ENCODE measurements around the gene RIC8A. TPM values are rescaled to one million over a fixed set of nuclear protein-coding genes. Genes with fewer than 3 reads are reported as not detected.

The RIC8A gene
- total RNA-seq, 1 donor from 2014 or later = 128 TPM

- Mint-ChIP-seq H3K27ac (peak overlapping the region; percentile 100), H3K27me3 (no peaks in the 10 kb centered on the region)
- intact Hi-C loops (cut with micrococcal nuclease) = loop anchor here (1.0 to 5.0 kb wide), 3 partner anchors 103 to 208 kb away; no protein-coding TSS in a partner anchor
Observed at GRCh38 chr11:208917-209260, 1.4 kb downstream of the RIC8A start.

GRCh38 chr11:209275-210121, 2.0 kb downstream of the RIC8A start:
- Mint-ChIP-seq H3K9me3 (no peaks in the 10 kb centered on the region), H3K36me3 (ENCODE audit: low read depth) (peaks cover 69% of the 10 kb centered on the region), H3K4me3 (peak overlapping the region; percentile 98), H3K27ac (peak overlapping the region; percentile 100), H3K4me1 (peaks cover 16% of the 10 kb centered on the region), H3K27me3 (no peaks in the 10 kb centered on the region)
- no peak for DNase-seq
- intact Hi-C loops (cut with micrococcal nuclease) = loop anchor here (5.0 kb wide), 2 partner anchors 148 to 208 kb away; no protein-coding TSS in a partner anchor

More at GRCh38 chr11:208917-209260, 1.4 kb downstream of the RIC8A start:
- DNase-seq = no peak
- Mint-ChIP-seq H3K4me1 (peaks cover 17% of the 10 kb centered on the region), H3K4me3 (peak overlapping the region; percentile 98), H3K36me3 (ENCODE audit: low read depth) (peaks cover 69% of the 10 kb centered on the region), H3K9me3 (no peaks in the 10 kb centered on the region)

- peak overlapping the region; percentile 98 for H3K4me3 Mint-ChIP-seq
- intact Hi-C loops (cut with micrococcal nuclease) = no loop called here
- H3K27ac Mint-ChIP-seq = peak overlapping the region; percentile 45
- H3K36me3 Mint-ChIP-seq (ENCODE audit: low read depth) = peaks cover 68% of the 10 kb centered on the region
- H3K27me3 Mint-ChIP-seq = no peaks in the 10 kb centered on the region
- no peaks in the 10 kb centered on the region for H3K9me3 Mint-ChIP-seq
- DNase-seq = no peak
- peaks cover 14% of the 10 kb centered on the region for H3K4me1 Mint-ChIP-seq
Observed at GRCh38 chr11:210122-210802, 2.8 kb downstream of the RIC8A start.

- intact Hi-C loops (cut with micrococcal nuclease) = no loop called here
- no peaks in the 10 kb centered on the region for H3K9me3 Mint-ChIP-seq
- no peak for DNase-seq
- peaks cover 14% of the 10 kb centered on the region for H3K4me1 Mint-ChIP-seq
- peak overlapping the region; percentile 98 for H3K4me3 Mint-ChIP-seq
- no peaks in the 10 kb centered on the region for H3K27me3 Mint-ChIP-seq
- H3K36me3 Mint-ChIP-seq (ENCODE audit: low read depth) = peaks cover 67% of the 10 kb centered on the region
- no peak overlapping the region for H3K27ac Mint-ChIP-seq
Observed at GRCh38 chr11:210803-211180, 3.3 kb downstream of the RIC8A start.

GRCh38 chr11:211295-211694, 3.8 kb downstream of the RIC8A start:
- Mint-ChIP-seq H3K9me3 (no peaks in the 10 kb centered on the region), H3K36me3 (ENCODE audit: low read depth) (peaks cover 70% of the 10 kb centered on the region), H3K4me1 (peaks cover 14% of the 10 kb centered on the region), H3K4me3 (peak overlapping the region; percentile 32), H3K27ac (no peak overlapping the region), H3K27me3 (no peaks in the 10 kb centered on the region)
- DNase-seq = no peak
- intact Hi-C loops (cut with micrococcal nuclease) = no loop called here

GRCh38 chr11:211741-212140, 4.2 kb downstream of the RIC8A start:
- intact Hi-C loops (cut with micrococcal nuclease) = no loop called here
- no peak overlapping the region for H3K27ac Mint-ChIP-seq
- H3K4me3 Mint-ChIP-seq = peak overlapping the region; percentile 32
- H3K36me3 Mint-ChIP-seq (ENCODE audit: low read depth) = peaks cover 67% of the 10 kb centered on the region
- no peaks in the 10 kb centered on the region for H3K27me3 Mint-ChIP-seq
- peaks cover 12% of the 10 kb centered on the region for H3K4me1 Mint-ChIP-seq
- H3K9me3 Mint-ChIP-seq = no peaks in the 10 kb centered on the region
- DNase-seq = no peak

- no peaks in the 10 kb centered on the region for H3K9me3 Mint-ChIP-seq
- DNase-seq = no peak
- H3K27ac Mint-ChIP-seq = no peak overlapping the region
- H3K27me3 Mint-ChIP-seq = no peaks in the 10 kb centered on the region
- peaks cover 64% of the 10 kb centered on the region for H3K36me3 Mint-ChIP-seq (ENCODE audit: low read depth)
- H3K4me1 Mint-ChIP-seq = peaks cover 12% of the 10 kb centered on the region
- intact Hi-C loops (cut with micrococcal nuclease) = no loop called here
- no peak overlapping the region for H3K4me3 Mint-ChIP-seq
Observed at GRCh38 chr11:212150-213100, 4.9 kb downstream of the RIC8A start.

GRCh38 chr11:213111-213510, 5.6 kb downstream of the RIC8A start:
- Mint-ChIP-seq H3K9me3 (no peaks in the 10 kb centered on the region), H3K27ac (peak overlapping the region; percentile 34), H3K4me3 (no peak overlapping the region), H3K27me3 (no peaks in the 10 kb centered on the region), H3K36me3 (ENCODE audit: low read depth) (peaks cover 60% of the 10 kb centered on the region), H3K4me1 (peaks cover 18% of the 10 kb centered on the region)
- intact Hi-C loops (cut with micrococcal nuclease) = no loop called here
- DNase-seq = no peak

GRCh38 chr11:214083-214482, 6.6 kb downstream of the RIC8A start:
- H3K4me3 Mint-ChIP-seq = no peak overlapping the region
- H3K27ac Mint-ChIP-seq = peak overlapping the region; percentile 62
- intact Hi-C loops (cut with micrococcal nuclease) = no loop called here
- no peak for DNase-seq
- H3K36me3 Mint-ChIP-seq (ENCODE audit: low read depth) = peaks cover 56% of the 10 kb centered on the region
- H3K27me3 Mint-ChIP-seq = no peaks in the 10 kb centered on the region
- H3K4me1 Mint-ChIP-seq = peaks cover 18% of the 10 kb centered on the region
- no peaks in the 10 kb centered on the region for H3K9me3 Mint-ChIP-seq

- Mint-ChIP-seq H3K36me3 (ENCODE audit: low read depth) (peaks cover 43% of the 10 kb centered on the region), H3K4me3 (no peak overlapping the region), H3K9me3 (no peaks in the 10 kb centered on the region), H3K27ac (peak overlapping the region; percentile 45), H3K4me1 (peaks cover 12% of the 10 kb centered on the region), H3K27me3 (no peaks in the 10 kb centered on the region)
- no peak for DNase-seq
- intact Hi-C loops (cut with micrococcal nuclease) = no loop called here
Observed at GRCh38 chr11:215581-216037, 8.1 kb downstream of the RIC8A start.

- H3K27me3 Mint-ChIP-seq = no peaks in the 10 kb centered on the region
- peak overlapping the region; percentile 45 for H3K27ac Mint-ChIP-seq
- H3K9me3 Mint-ChIP-seq = no peaks in the 10 kb centered on the region
- peaks cover 36% of the 10 kb centered on the region for H3K36me3 Mint-ChIP-seq (ENCODE audit: low read depth)
- no peak overlapping the region for H3K4me3 Mint-ChIP-seq
- DNase-seq = no peak
- intact Hi-C loops (cut with micrococcal nuclease) = no loop called here
- H3K4me1 Mint-ChIP-seq = peaks cover 11% of the 10 kb centered on the region
Observed at GRCh38 chr11:216081-216974, 8.8 kb downstream of the RIC8A start.

GRCh38 chr11:217704-218103, 10.2 kb downstream of the RIC8A start:
- intact Hi-C loops (cut with micrococcal nuclease) = no loop called here
- no peak for DNase-seq
- Mint-ChIP-seq H3K27me3 (no peaks in the 10 kb centered on the region), H3K9me3 (no peaks in the 10 kb centered on the region), H3K4me1 (peaks cover 9% of the 10 kb centered on the region), H3K27ac (peak overlapping the region; percentile 0), H3K36me3 (ENCODE audit: low read depth) (peaks cover 27% of the 10 kb centered on the region), H3K4me3 (no peak overlapping the region)

Data from activated CD4-positive, alpha-beta T cell treated with anti-CD3 and anti-CD28 coated beads, Interleukin-2, amount 10 ng/mL, durations not matched to agents 24 days and 14 days (primary cell).